Ishikawa (cell line): ENCODE data around the gene CLEC12A.

Experiments used
- CEBPB ChIP-seq: IDR thresholded peaks from 2 replicates; pipeline ENCODE4 v1.6.1; 2012
- CREB1 ChIP-seq: IDR thresholded peaks from 2 replicates; pipeline ENCODE4 v1.6.1; 2012; ENCODE audit warnings: low read depth
- EGR1 ChIP-seq: IDR thresholded peaks from 2 replicates; pipeline ENCODE4 v1.6.1; 2012
- EP300 ChIP-seq: IDR thresholded peaks from 2 replicates; pipeline ENCODE4 v1.6.1; 2012; ENCODE audit warnings: borderline replicate concordance
- FOXM1 ChIP-seq: IDR thresholded peaks from 2 replicates; pipeline ENCODE4 v1.6.1; 2012; ENCODE audit warnings: low read depth, borderline replicate concordance
- NFIC ChIP-seq: IDR thresholded peaks from 2 replicates; pipeline ENCODE4 v1.6.1; 2012
- RAD21 ChIP-seq: IDR thresholded peaks from 2 replicates; pipeline ENCODE4 v1.6.1; 2012; ENCODE audit warnings: low read depth
- TAF1 ChIP-seq: IDR thresholded peaks from 2 replicates; pipeline ENCODE4 v1.6.1; 2012; ENCODE audit warnings: low read depth, mild to moderate bottlenecking
- TCF12 ChIP-seq: IDR thresholded peaks from 2 replicates; pipeline ENCODE4 v1.6.1; 2012; ENCODE audit warnings: low read depth
- TEAD4 ChIP-seq: IDR thresholded peaks from 2 replicates; pipeline ENCODE4 v1.6.1; 2012
- YY1 ChIP-seq: IDR thresholded peaks from 2 replicates; pipeline ENCODE4 v1.6.1; 2012; ENCODE audit warnings: low read depth
- ZBTB7A ChIP-seq: IDR thresholded peaks from 2 replicates; pipeline ENCODE4 v1.6.1; 2012; ENCODE audit warnings: low read depth
- TF ChIP-seq, protein P1 (sequence below): IDR thresholded peaks from 2 replicates; pipeline ENCODE4 v1.6.1; 2012; ENCODE audit warnings: low read depth, mild to moderate bottlenecking
- TF ChIP-seq, protein P2 (sequence below): IDR thresholded peaks from 2 replicates; pipeline ENCODE4 v1.6.1; 2012
- TF ChIP-seq, protein P3 (sequence below): IDR thresholded peaks from 2 replicates; pipeline ENCODE4 v1.6.1; 2012

CLEC12A gene

DNA sequence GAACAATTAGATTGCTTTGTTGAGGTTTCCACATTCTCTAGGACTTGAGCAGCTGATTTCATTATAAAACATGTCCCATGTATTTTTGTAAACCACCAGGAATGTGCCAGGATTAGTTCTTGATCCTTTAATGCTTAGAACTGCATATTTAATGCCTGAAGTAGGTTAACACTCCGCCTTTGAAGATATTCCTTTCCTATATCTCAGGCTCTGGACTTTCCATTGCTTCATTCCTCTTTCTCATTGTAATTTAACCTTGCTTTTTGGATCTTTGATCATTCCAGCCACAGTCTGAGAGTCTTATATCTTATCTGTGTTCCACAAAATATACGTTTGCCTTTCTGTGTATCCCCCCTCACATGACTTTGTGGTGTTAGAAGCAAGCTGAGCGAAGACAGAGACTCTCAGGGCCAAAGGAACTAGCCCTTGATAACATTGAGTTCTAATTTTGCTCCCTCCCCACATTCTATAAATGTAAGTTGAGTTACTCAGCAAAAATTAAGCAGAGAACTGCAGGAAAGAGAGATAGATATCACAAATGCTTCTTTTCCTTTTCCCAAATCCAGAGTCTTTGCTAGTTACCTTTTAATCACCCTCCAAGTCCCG lies 30.1 kb downstream of the CLEC12A start:
- TF ChIP-seq NFIC (no peak), FOXM1 (no peak), TAF1 (no peak)

DNA sequence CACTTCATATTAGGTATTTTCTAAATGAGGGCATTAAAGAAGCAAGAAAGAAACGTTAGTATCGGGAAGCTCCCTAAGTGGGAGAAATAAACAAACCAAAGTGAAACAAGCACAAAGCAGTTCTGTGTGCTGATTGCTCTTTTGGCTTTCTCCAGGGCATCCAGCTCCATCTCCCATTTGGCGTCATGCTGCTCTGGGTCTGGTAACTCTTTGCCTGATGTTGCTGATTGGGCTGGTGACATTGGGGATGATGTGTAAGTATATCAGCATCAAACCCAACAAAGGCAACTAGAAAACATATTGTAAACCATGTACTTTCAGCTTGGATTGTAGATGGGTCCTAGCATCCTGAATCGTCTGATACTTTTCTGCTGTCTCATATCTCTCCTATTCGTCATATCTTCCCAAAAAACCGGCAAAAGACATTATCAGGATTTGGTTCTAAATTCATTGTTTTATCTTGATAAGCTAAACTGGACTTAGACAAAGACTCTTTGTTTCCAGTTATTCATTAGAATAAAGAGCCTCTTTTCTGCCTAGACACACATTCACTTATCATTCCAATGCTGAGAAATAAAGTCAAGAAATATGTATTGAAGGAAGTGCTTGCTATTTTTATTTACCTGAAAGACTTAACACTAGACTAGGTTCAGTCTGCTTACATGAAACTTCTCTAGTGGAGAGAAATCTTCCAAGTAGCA lies 41.6 kb downstream of the CLEC12A start:
- TF ChIP-seq TAF1 (no peak), ZBTB7A (no peak), EGR1 (no peak), CEBPB (no peak), TCF12 (no peak), YY1 (no peak), CREB1 (no peak), FOXM1 (no peak), EP300 (no peak), NFIC (no peak), TEAD4 (no peak), RAD21 (no peak)
- TF ChIP-seq, protein P1, sequence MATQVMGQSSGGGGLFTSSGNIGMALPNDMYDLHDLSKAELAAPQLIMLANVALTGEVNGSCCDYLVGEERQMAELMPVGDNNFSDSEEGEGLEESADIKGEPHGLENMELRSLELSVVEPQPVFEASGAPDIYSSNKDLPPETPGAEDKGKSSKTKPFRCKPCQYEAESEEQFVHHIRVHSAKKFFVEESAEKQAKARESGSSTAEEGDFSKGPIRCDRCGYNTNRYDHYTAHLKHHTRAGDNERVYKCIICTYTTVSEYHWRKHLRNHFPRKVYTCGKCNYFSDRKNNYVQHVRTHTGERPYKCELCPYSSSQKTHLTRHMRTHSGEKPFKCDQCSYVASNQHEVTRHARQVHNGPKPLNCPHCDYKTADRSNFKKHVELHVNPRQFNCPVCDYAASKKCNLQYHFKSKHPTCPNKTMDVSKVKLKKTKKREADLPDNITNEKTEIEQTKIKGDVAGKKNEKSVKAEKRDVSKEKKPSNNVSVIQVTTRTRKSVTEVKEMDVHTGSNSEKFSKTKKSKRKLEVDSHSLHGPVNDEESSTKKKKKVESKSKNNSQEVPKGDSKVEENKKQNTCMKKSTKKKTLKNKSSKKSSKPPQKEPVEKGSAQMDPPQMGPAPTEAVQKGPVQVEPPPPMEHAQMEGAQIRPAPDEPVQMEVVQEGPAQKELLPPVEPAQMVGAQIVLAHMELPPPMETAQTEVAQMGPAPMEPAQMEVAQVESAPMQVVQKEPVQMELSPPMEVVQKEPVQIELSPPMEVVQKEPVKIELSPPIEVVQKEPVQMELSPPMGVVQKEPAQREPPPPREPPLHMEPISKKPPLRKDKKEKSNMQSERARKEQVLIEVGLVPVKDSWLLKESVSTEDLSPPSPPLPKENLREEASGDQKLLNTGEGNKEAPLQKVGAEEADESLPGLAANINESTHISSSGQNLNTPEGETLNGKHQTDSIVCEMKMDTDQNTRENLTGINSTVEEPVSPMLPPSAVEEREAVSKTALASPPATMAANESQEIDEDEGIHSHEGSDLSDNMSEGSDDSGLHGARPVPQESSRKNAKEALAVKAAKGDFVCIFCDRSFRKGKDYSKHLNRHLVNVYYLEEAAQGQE, result no peak
- TF ChIP-seq, protein P2, sequence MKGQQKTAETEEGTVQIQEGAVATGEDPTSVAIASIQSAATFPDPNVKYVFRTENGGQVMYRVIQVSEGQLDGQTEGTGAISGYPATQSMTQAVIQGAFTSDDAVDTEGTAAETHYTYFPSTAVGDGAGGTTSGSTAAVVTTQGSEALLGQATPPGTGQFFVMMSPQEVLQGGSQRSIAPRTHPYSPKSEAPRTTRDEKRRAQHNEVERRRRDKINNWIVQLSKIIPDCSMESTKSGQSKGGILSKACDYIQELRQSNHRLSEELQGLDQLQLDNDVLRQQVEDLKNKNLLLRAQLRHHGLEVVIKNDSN, result no peak
- TF ChIP-seq, protein P3, sequence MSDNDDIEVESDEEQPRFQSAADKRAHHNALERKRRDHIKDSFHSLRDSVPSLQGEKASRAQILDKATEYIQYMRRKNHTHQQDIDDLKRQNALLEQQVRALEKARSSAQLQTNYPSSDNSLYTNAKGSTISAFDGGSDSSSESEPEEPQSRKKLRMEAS, result no peak

DNA sequence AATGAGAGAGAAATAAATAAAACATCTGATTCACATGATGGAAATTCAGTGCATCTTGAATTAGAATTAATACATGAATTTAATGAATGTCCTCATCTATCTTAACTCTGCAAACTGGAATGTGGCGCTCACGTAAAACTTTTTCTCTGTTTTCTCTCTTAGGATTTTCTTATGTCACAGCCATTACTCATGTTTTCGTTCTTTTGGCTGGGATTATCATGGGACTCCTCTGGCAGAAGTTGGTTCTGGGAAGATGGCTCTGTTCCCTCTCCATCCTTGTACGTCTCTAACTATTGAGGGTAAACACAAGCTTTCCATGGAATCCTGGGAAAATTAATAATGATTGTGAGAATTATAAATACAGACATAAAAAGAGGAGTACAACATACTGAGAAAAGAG lies 44.2 kb downstream of the CLEC12A start:
- TF ChIP-seq FOXM1 (no peak), RAD21 (no peak)

DNA sequence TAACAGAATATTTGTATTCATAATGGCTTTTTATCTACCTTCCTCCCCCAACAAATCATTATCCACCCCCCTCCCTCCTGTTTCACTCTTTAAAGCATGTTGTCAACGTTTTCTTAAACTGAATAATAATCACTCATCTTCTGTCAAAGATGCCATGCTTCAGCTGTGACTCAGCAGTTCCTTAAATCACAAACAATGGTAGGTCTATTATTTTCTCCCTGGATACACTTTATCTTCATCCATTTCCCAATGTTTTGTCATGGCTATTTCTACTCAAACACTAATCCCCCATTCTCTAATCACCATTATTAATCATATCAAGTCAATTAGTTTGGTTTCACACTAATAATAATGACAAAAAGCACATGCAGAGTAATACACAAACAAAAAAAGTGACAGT lies 45.7 kb downstream of the CLEC12A start:
- TF ChIP-seq, protein P1, result no peak
- TF ChIP-seq TCF12 (no peak), RAD21 (no peak), NFIC (no peak), CREB1 (no peak)
- TF ChIP-seq, protein P3, result no peak

DNA sequence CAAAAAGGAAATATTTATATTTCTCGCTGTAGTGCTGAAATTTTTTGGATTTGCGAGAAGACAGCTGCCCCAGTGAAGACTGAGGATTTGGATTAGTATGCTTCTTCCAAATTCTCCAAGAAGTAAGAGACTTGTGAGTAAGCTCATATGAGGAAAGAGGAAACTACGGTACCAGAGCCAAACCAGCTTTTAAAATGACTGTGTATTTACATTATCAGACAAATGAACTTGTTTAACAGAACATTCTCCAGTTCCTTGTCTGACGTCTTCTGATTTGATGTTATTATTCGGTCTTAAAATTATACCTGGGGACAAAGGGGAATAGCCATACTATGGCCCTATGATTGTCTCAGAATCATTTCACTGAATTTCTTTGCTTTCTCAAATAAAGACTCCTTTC lies 47.2 kb downstream of the CLEC12A start:
- TF ChIP-seq ZBTB7A (no peak), EP300 (no peak), FOXM1 (no peak), YY1 (no peak), EGR1 (no peak), NFIC (no peak), TCF12 (no peak), RAD21 (no peak), TAF1 (no peak), CREB1 (no peak), TEAD4 (no peak), CEBPB (no peak)
- TF ChIP-seq, protein P3, result no peak
- TF ChIP-seq, protein P1, result no peak
- TF ChIP-seq, protein P2, result no peak
